Adrenal gland (tissue), 12 donors: ENCODE measurements around the gene TEKT3. TPM values are rescaled to one million over a fixed set of nuclear protein-coding genes. Genes with fewer than 3 reads are reported as not detected.

Source experiments
- DNase-seq, 7 donors: peaks; one replicate each; pipeline ENCODE4 v3.0.0-alpha.2; 2019 to 2020
- H3K27ac ChIP-seq, 5 donors: fragments of 200-600 bp; sonication (generic) in 4 of 5; 1 replicate in 3 of 5; 2 replicates in 2 of 5; pipeline versions ENCODE4 v1.5.1 to v1.8.0; 2016 to 2020; ENCODE audit warnings: mild to moderate bottlenecking in 1 of 5
- H3K27me3 ChIP-seq: fragments of 200-600 bp; 2 replicates; pipeline ENCODE4 v1.8.0; 2021
- H3K36me3 ChIP-seq, 2 donors: fragments of 200-600 bp; replicated peaks in 1 of 2; 1 replicate in 1 of 2; 2 replicates in 1 of 2; pipeline versions ENCODE4 v1.5.1 to v1.8.0; 2018 to 2022
- H3K4me1 ChIP-seq, 2 donors: fragments of 200-600 bp; replicated peaks in 1 of 2; 1 replicate in 1 of 2; 2 replicates in 1 of 2; pipeline versions ENCODE4 v1.5.1 to v1.8.0; 2018 to 2021
- H3K4me3 ChIP-seq, 4 donors: fragments of 200-600 bp; sonication (generic) in 3 of 4; one replicate each; pipeline ENCODE4 v1.5.1; 2016 to 2018
- H3K9me3 ChIP-seq, 3 donors: fragments of 200-600 bp; sonication (generic) in 1 of 3; replicated peaks in 1 of 3; 1 replicate in 2 of 3; 2 replicates in 1 of 3; pipeline versions ENCODE4 v1.5.1 to v1.8.0; 2016 to 2021
- POLR2A ChIP-seq, 2 donors: fragments of 450-650 bp; IDR thresholded peaks; one replicate each; pipeline ENCODE4 v1.6.1; 2017; ENCODE audit warnings: antibody characterized with exemption in 2 of 2, mild to moderate bottlenecking in 2 of 2, moderate library complexity in 1 of 2
- WGBS, 4 donors: extraction: QIAGEN DNeasy Blood & Tissue Kit in 2 of 4; methylation state at CpG; one replicate each; pipeline versions ENCODE4 v1.1.5 to v1.1.7; 2013 to 2017; 5-methylcytosine and 5-hydroxymethylcytosine counted together
- intact Hi-C, 2 donors: fragments of 100-400 bp; cut with DNase I; formaldehyde crosslinking; loops; one replicate each; pipeline versions ENCODE4 v1.14.1 to v1.15.0; 2022 to 2023
- polyA plus RNA-seq, 3 donors: library from polyadenylated mRNA; stranded (reverse); fragments of 200-250 nt in 2 of 3; fragments of 350-450 nt in 1 of 3; fragmentation: Illumina TruSeq in 1 of 3; extraction: RNeasy Lipid Tissue Mini Kit (QIAGEN cat#74804) in 1 of 3; gene quantifications; one replicate each; pipeline ENCODE4 v1.2.3, GENCODE V29; 2013 to 2014
- total RNA-seq, 9 donors: library from RNA; depleted of rRNA in 4 of 9; stranded (reverse); fragments of >200 nt in 4 of 9; fragments of 120-200 nt in 1 of 9; fragmentation: NEBNext Ultra II Directional in 1 of 9; extraction: Animal tissue kit (Norgen Biotek cat#: 25700) in 1 of 9; gene quantifications; one replicate each; pipeline versions ENCODE4 v1.1.0 to v1.2.4, GENCODE V29; 2013 to 2023
- TF ChIP-seq, protein P1 (sequence below), 6 experiments: fragments of 450-650 bp in 4 of 6; fragments of 200-600 bp in 2 of 6; sonication (generic) in 1 of 6; IDR thresholded peaks; 1 replicate in 5 of 6; 2 replicates in 1 of 6; pipeline versions ENCODE4 v1.5.1 to v1.8.0; 2016 to 2021; ENCODE audit warnings: antibody characterized with exemption in 6 of 6, mild to moderate bottlenecking in 2 of 6, moderate library complexity in 1 of 6
- donor health status: healthy with polysubstance abuse.
- donor health status: Bipolar disorder and iron deficiency.
- donor health status: DM: yes; HTN: yes; CAD: no.
- donor health status: DM: no; HTN: no; CAD: no.
- donor health status: DM: no; HTN: no; CAD: no.
- donor health status: DM: yes; HTN: yes; CAD: no.

TEKT3 gene
- total and polyA plus RNA-seq, 12 donors, result 0.39 to 5.5 (median 1.2) TPM; not detected in 2

DNA sequence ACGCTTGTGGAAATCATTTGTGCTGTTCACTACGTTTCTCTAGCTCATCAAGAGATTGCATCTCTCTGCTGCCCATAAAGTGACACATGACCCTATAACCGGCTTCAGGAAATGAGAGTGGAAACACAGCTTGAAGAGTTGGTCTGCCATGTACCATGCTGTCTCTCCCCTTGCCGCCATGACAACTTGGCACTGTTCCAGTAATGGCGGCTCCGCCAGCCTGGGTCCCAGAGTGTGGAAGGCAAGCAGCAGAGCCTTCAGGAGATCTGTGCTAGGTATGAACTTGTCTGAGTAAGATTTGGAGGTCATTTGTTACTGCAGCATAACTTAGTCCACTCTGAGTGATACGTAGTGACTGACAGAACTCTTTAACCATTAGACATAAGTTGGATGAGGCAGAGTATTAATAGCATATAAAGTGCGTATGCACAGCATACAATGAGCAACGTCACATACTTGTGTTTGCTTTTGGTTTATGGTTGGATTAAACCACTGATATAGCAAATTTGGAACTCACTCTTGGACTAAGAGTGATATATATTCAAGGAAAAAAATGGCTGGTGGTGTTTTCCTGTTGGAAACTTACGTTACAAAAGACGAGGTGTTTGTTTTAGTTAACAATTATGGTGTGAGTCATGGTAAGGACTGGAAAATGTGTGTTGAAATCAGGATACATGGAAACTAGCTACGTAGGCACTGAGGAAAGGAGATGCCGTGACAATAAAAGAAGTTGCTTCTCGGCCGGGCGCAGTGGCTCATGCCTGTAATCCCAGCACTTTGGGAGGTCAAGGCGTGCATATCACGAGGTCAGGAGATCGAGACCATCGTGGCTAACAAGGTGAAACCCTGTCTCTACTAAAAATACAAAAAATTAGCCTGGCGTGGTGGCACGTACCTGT is 51.9 kb downstream of the TEKT3 start:
- H3K9me3 ChIP-seq, result no peaks in the 10 kb centered on the region
- H3K27me3 ChIP-seq, result no peaks in the 10 kb centered on the region
- H3K4me1 ChIP-seq, result peaks cover 0 to 3% of the 10 kb centered on the region in 2 donors
- no peaks in the 10 kb centered on the region for H3K36me3 ChIP-seq
- no peak for TF ChIP-seq POLR2A (IDR thresholded peaks at IDR 0.05)
- TF ChIP-seq, protein P1, sequence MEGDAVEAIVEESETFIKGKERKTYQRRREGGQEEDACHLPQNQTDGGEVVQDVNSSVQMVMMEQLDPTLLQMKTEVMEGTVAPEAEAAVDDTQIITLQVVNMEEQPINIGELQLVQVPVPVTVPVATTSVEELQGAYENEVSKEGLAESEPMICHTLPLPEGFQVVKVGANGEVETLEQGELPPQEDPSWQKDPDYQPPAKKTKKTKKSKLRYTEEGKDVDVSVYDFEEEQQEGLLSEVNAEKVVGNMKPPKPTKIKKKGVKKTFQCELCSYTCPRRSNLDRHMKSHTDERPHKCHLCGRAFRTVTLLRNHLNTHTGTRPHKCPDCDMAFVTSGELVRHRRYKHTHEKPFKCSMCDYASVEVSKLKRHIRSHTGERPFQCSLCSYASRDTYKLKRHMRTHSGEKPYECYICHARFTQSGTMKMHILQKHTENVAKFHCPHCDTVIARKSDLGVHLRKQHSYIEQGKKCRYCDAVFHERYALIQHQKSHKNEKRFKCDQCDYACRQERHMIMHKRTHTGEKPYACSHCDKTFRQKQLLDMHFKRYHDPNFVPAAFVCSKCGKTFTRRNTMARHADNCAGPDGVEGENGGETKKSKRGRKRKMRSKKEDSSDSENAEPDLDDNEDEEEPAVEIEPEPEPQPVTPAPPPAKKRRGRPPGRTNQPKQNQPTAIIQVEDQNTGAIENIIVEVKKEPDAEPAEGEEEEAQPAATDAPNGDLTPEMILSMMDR (IDR thresholded peaks at IDR 0.05), result no peak
- intact Hi-C loops, result no loop called here
- no peak overlapping the region for H3K4me3 ChIP-seq
- no peak for DNase-seq
- H3K27ac ChIP-seq, result no peak overlapping the region
- 75 to 83% (median 79%) methylated on average over 22 of the region's 22 CpGs for WGBS, 4 donors

DNA sequence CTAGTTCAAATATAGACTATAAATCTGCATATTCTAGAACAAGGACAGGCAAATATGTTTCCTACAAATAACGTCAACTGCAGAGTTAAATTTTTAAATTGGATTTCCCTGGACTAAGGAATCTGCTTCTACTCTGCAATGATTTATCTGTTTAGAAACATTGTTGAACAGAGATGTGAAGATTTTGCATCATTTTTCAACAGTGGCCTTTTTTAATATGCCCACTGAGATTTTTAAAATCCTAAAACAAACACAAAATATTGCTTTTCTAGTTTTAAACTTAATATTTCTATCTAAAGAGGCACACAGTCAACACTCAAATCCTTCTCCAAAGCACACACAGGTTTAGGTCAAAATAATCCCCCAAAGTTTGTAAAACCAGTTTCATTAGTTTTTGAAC is 52.5 kb downstream of the TEKT3 start:
- Histone ChIP-seq H3K9me3 (no peaks in the 10 kb centered on the region), H3K4me3 (no peak overlapping the region), H3K4me1 (peaks cover 0 to 3% of the 10 kb centered on the region in 2 donors), H3K27me3 (no peaks in the 10 kb centered on the region), H3K36me3 (no peaks in the 10 kb centered on the region), H3K27ac (no peak overlapping the region)
- TF ChIP-seq POLR2A (IDR thresholded peaks at IDR 0.05), result no peak
- TF ChIP-seq, protein P1 (IDR thresholded peaks at IDR 0.05), result no peak
- 46 to 59% (median 51%) methylated on average over 1 of the region's 1 CpG for WGBS, 4 donors
- DNase-seq, result no peak
- intact Hi-C loops, result no loop called here

DNA sequence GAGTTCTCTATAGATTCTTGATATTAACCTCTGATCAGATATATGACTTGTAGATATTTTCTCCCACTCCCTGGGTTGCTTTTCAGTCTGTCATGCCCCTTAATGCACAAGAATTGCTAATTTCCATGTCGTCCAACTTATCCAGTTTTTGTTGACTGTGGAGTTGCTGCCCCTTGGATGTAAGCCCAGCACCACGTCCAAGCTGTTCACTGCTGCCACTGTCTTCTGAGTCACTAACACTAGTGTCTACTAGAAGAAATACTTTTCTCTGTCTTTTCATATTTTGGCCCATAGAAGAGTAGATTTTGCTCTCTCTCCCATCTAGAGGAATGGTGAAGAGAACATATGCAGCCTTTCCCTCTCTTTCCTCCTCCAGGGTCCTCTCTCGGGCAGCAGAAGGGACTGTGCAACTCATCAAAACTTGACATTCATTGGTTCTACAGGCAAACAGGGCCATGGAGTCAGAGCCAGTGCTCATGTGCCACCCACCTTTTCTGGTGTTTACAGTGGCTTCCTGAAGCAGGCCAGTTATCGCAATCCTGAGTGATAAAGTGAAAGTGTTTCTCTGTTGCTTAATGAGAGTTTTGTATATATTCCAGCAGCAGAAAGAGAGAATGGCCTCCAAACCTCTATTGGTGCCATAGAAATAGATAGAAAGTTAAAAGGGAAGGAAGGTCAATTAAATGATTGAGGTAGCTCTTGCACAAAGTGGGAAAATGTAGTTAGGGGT is 53.7 kb downstream of the TEKT3 start:
- intact Hi-C loops, result no loop called here
- no peak overlapping the region for H3K4me3 ChIP-seq
- H3K9me3 ChIP-seq, result no peaks in the 10 kb centered on the region
- 50 to 57% (median 55%) methylated on average over 4 of the region's 4 CpGs for WGBS, 4 donors
- no peaks in the 10 kb centered on the region for H3K27me3 ChIP-seq
- H3K27ac ChIP-seq, result no peak overlapping the region
- no peak for DNase-seq
- H3K36me3 ChIP-seq, result no peaks in the 10 kb centered on the region
- TF ChIP-seq, protein P1 (IDR thresholded peaks at IDR 0.05), result no peak
- TF ChIP-seq POLR2A (IDR thresholded peaks at IDR 0.05), result no peak
- H3K4me1 ChIP-seq, result peaks cover 0 to 3% of the 10 kb centered on the region in 2 donors

DNA sequence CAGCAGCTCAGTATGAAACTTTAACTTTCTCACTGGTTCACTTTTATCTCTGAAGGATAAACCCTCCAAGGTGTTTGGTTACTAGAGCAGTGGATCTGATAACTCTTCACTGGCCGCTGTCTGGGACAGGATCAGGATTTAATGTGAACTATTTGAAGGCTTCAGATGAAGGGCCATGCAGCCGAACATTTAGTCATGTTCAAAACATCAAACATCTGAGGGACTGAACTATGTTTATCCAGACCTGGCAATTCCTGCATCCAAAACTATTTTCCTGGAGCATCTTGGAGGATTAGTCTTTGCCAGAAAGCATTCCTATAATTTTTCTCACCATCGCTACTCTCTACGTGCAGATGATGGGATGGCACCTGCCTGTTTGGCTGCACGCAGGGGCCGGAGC is 55.9 kb downstream of the TEKT3 start:
- Histone ChIP-seq H3K9me3 (no peaks in the 10 kb centered on the region), H3K27ac (no peak overlapping the region), H3K27me3 (no peaks in the 10 kb centered on the region), H3K36me3 (no peaks in the 10 kb centered on the region), H3K4me1 (peaks cover 0 to 3% of the 10 kb centered on the region in 2 donors), H3K4me3 (no peak overlapping the region)
- intact Hi-C loops, result no loop called here
- 78 to 86% (median 80%) methylated on average over 2 to 6 of the region's 6 CpGs for WGBS, 4 donors
- TF ChIP-seq, protein P1 (IDR thresholded peaks at IDR 0.05), result no peak
- no peak for TF ChIP-seq POLR2A (IDR thresholded peaks at IDR 0.05)
- no peak for DNase-seq
